OCI-LY1 (cell line): ENCODE measurements around the gene IRF8.

Experiments
- H2AFZ ChIP-seq: fragments of 200-600 bp; sonication (generic), shearing (Covaris generic); 2 replicates; pipeline ENCODE4 v1.6.0; 2014; ENCODE audit warnings: antibody characterized with exemption, mild to moderate bottlenecking, low read length
- H3F3A ChIP-seq: fragments of 200-600 bp; sonication (generic), shearing (Covaris generic); 2 replicates; pipeline ENCODE4 v1.6.0; 2014; ENCODE audit warnings: mild to moderate bottlenecking, antibody characterized with exemption, low read length, moderate library complexity; ENCODE audit not compliant: insufficient read depth
- H3K27ac ChIP-seq: fragments of 200-600 bp; sonication (generic); 2 replicates; pipeline ENCODE4 v1.5.1; 2014; ENCODE audit warnings: low read length, mixed run types, mild to moderate bottlenecking, low read depth; ENCODE audit not compliant: poor library complexity, severe bottlenecking
- H3K27me3 ChIP-seq: fragments of 200-600 bp; sonication (generic); 2 replicates; pipeline ENCODE4 v1.6.0; 2014; ENCODE audit warnings: antibody characterized with exemption, mild to moderate bottlenecking, low read length, moderate library complexity; ENCODE audit not compliant: insufficient read depth
- H3K36me3 ChIP-seq: fragments of 200-600 bp; sonication (generic); 2 replicates; pipeline ENCODE4 v1.6.1; 2014; ENCODE audit warnings: mild to moderate bottlenecking, antibody characterized with exemption, low read length, moderate library complexity, mixed read lengths; ENCODE audit not compliant: insufficient read depth
- H3K4me1 ChIP-seq: fragments of 200-600 bp; sonication (generic); 2 replicates; pipeline ENCODE4 v1.5.1; 2014; ENCODE audit warnings: mild to moderate bottlenecking, low read length, moderate library complexity; ENCODE audit not compliant: insufficient read depth, severe bottlenecking
- H3K4me2 ChIP-seq: fragments of 200-600 bp; sonication (generic), shearing (Covaris generic); 2 replicates; pipeline ENCODE4 v1.6.1; 2014; ENCODE audit warnings: low read length
- H3K4me3 ChIP-seq: fragments of 200-600 bp; sonication (generic); 2 replicates; pipeline ENCODE4 v1.5.1; 2014; ENCODE audit warnings: low read length, low read depth, mild to moderate bottlenecking, mixed read lengths; ENCODE audit not compliant: poor library complexity, severe bottlenecking
- H3K79me2 ChIP-seq: fragments of 200-600 bp; shearing (Covaris generic); 2 replicates; pipeline ENCODE4 v1.6.1; 2016; ENCODE audit warnings: mixed run types, low read length, mixed read lengths; ENCODE audit not compliant: insufficient read depth
- H3K9ac ChIP-seq: fragments of 200-600 bp; sonication (generic), shearing (Covaris generic); 2 replicates; pipeline ENCODE4 v1.6.1; 2014; ENCODE audit warnings: mild to moderate bottlenecking, low read length, mixed read lengths
- H3K9me2 ChIP-seq: fragments of 200-600 bp; sonication (generic), shearing (Covaris generic); 2 replicates; pipeline ENCODE4 v1.6.1; 2014; ENCODE audit warnings: low read depth, mild to moderate bottlenecking, low read length, mixed read lengths
- H3K9me3 ChIP-seq: fragments of 200-600 bp; shearing (Covaris generic); 2 replicates; pipeline ENCODE4 v1.6.1; 2014; ENCODE audit warnings: low read length, mixed read lengths
- H4K20me1 ChIP-seq: fragments of 200-600 bp; sonication (generic), shearing (Covaris generic); 2 replicates; pipeline ENCODE4 v1.6.0; 2016; ENCODE audit warnings: mild to moderate bottlenecking, low read length; ENCODE audit not compliant: insufficient read depth
- EZH2 ChIP-seq: fragments of 200-600 bp; sonication (generic), shearing (Covaris generic); IDR thresholded peaks from 2 replicates; pipeline ENCODE4 v1.8.0; 2017; ENCODE audit warnings: borderline replicate concordance, mixed run types, mild to moderate bottlenecking, antibody characterized with exemption, low read length, moderate library complexity, mixed read lengths
- TF ChIP-seq, protein P1 (sequence below): fragments of 200-600 bp; sonication (generic), shearing (Covaris generic); IDR thresholded peaks from 2 replicates; pipeline ENCODE4 v1.5.1; 2017; ENCODE audit warnings: mild to moderate bottlenecking, antibody characterized with exemption, low read length, moderate library complexity, mixed read lengths

IRF8 gene

GRCh38 chr16:85864965-85865364, 34.0 kb upstream of the IRF8 start:
- H3K36me3 ChIP-seq: no peaks in the 10 kb centered on the region; the same call in 1 of the 2 replicates
- H3F3A ChIP-seq: no peaks in the 10 kb centered on the region
- no peaks in the 10 kb centered on the region for H3K79me2 ChIP-seq
- H4K20me1 ChIP-seq: no peaks in the 10 kb centered on the region
- H3K9me3 ChIP-seq: no peaks in the 10 kb centered on the region
- no peak overlapping the region for H3K9ac ChIP-seq
- TF ChIP-seq, protein P1, sequence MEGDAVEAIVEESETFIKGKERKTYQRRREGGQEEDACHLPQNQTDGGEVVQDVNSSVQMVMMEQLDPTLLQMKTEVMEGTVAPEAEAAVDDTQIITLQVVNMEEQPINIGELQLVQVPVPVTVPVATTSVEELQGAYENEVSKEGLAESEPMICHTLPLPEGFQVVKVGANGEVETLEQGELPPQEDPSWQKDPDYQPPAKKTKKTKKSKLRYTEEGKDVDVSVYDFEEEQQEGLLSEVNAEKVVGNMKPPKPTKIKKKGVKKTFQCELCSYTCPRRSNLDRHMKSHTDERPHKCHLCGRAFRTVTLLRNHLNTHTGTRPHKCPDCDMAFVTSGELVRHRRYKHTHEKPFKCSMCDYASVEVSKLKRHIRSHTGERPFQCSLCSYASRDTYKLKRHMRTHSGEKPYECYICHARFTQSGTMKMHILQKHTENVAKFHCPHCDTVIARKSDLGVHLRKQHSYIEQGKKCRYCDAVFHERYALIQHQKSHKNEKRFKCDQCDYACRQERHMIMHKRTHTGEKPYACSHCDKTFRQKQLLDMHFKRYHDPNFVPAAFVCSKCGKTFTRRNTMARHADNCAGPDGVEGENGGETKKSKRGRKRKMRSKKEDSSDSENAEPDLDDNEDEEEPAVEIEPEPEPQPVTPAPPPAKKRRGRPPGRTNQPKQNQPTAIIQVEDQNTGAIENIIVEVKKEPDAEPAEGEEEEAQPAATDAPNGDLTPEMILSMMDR: no peak
- TF ChIP-seq EZH2: no peak
- H3K4me1 ChIP-seq: no peaks in the 10 kb centered on the region
- no peak overlapping the region for H3K27ac ChIP-seq
- no peaks in the 10 kb centered on the region for H3K9me2 ChIP-seq
- H2AFZ ChIP-seq: no peak overlapping the region
- H3K4me3 ChIP-seq: no peak overlapping the region
- H3K27me3 ChIP-seq: peaks cover 4% of the 10 kb centered on the region
- no peak overlapping the region for H3K4me2 ChIP-seq

DNA sequence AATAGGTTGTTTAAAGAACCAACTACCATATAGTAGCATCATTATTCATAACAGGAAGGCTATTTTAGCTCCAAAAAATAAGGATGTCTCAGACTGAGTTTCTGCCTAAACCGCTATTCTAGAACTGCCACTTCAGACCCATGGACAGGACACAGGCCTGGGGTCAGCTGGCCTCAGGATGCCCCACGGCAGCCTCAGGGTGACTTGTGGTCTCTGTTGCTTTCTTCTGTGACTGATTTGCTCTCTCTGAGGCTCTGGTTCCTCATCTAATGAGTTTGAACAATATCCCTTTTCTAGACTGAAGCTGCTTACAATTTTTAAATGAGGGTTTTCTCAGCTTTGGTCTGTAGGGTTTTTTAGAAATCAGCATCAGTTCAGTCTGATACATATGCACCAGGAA, 31.8 kb upstream of the IRF8 start:
- no peak overlapping the region for H3K4me2 ChIP-seq
- H3K4me1 ChIP-seq: peaks cover 3% of the 10 kb centered on the region
- no peak overlapping the region for H3K9ac ChIP-seq
- H3K79me2 ChIP-seq: no peaks in the 10 kb centered on the region
- no peaks in the 10 kb centered on the region for H3K9me3 ChIP-seq
- no peak for TF ChIP-seq EZH2
- TF ChIP-seq, protein P1: no peak
- no peaks in the 10 kb centered on the region; the same call in 1 of the 2 replicates for H3K36me3 ChIP-seq
- H3K9me2 ChIP-seq: no peaks in the 10 kb centered on the region
- H4K20me1 ChIP-seq: no peaks in the 10 kb centered on the region
- no peak overlapping the region for H2AFZ ChIP-seq
- peaks cover 4% of the 10 kb centered on the region for H3K27me3 ChIP-seq
- no peaks in the 10 kb centered on the region for H3F3A ChIP-seq
- H3K27ac ChIP-seq: no peak overlapping the region
- no peak overlapping the region for H3K4me3 ChIP-seq

DNA sequence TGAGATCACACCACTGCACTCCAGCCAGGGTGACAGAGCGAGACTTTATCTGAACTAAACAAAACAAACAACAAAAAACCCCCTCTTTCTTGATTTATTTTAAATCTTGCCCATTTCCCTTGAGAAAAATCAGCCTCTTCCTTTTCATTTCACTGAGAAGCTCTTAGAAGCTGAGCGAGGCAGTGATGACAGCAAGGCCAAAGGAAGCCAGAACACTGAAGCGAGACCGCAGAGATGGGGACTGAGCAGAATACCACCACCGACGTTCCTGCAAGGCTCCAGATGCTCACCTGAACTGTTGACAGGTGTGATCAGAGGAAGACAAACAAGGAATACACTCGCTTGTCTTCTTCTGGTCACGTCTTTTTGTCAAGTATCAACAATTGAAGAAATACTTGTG, 30.5 kb upstream of the IRF8 start:
- Histone ChIP-seq H3K4me2 (no peak overlapping the region), H2AFZ (no peak overlapping the region)

More for the DNA sequence above, 30.5 kb upstream of the IRF8 start:
- Histone ChIP-seq H3K9ac (no peak overlapping the region), H3F3A (no peaks in the 10 kb centered on the region), H3K79me2 (no peaks in the 10 kb centered on the region), H3K9me3 (no peaks in the 10 kb centered on the region), H3K27ac (no peak overlapping the region), H3K9me2 (no peaks in the 10 kb centered on the region), H3K27me3 (peaks cover 8% of the 10 kb centered on the region), H3K4me3 (no peak overlapping the region), H3K4me1 (peaks cover 3% of the 10 kb centered on the region), H3K36me3 (no peaks in the 10 kb centered on the region; the same call in 1 of the 2 replicates), H4K20me1 (no peaks in the 10 kb centered on the region)
- TF ChIP-seq, protein P1: no peak
- TF ChIP-seq EZH2: no peak
